Right lobe of liver (tissue), 4 donors: ENCODE measurements around the gene SLC25A17.

Experiments
- CTCF ChIP-seq, 4 donors: fragments of 200-600 bp in 3 of 4; fragments of 450-650 bp in 1 of 4; IDR thresholded peaks; one replicate each; pipeline versions ENCODE4 v1.5.1 to v1.8.0; 2016 to 2022; ENCODE audit warnings: antibody characterized with exemption in 4 of 4, mild to moderate bottlenecking in 2 of 4
- POLR2A ChIP-seq: fragments of 450-650 bp; IDR thresholded peaks from one replicate; pipeline ENCODE4 v1.6.1; 2017; ENCODE audit warnings: antibody characterized with exemption, mild to moderate bottlenecking
- donor health status: DM: no; HTN: no; CAD: no.
- donor health status: DM: no; HTN: no; CAD: no.
- donor health status: DM: no; HTN: yes; CAD: no.

DNA sequence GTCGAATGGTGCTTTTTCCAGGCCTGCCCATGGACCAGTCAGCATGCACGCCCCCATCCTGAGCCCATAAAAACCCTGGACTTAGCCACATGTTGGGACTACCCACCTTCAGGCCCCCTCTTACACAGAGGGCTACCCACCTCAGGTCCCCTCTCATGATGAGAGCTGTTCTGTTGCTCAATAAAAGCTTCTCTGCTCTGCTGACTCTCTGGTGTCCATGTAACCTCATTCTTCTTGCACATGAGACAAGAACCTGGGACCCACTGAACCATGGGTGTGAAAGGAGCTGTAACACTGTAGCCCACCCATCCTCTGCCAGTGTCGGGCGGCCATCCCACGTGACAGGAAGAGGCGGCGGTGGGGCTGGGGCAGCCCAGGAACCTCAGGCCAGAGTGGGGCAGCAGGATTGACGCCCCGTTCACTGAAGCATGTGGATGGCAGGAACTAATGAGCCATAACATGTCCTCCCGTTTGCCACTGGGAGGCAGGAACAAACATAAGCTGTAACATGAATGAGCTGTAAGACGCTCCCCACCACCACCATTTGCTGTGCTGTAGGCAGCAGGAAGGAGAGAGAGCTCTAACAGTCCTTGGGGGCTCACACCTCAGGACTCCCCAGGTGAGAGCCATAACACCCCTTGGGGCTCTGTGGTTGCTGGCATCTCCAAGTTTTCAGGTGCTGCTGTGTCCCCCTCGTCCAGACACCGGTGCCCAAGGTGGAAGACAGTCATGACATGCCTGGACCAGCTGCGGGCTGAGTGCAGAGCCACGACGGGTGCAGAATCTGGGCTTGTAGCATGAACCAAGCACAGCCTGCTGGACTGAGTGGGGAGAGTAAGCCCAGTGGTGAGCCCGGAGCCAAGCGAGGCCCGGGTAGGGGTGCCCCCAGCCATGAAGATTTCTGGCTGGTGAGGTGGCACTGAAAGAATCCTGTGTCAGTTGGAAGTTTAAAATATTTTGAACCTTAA, 70.5 kb downstream of the SLC25A17 start:
- TF ChIP-seq CTCF (IDR thresholded peaks at IDR 0.05) (no peak), POLR2A (no peak)
